Left renal pelvis (tissue), 4 donors: ENCODE measurements around the gene AVL9. TPM values are rescaled to one million over a fixed set of nuclear protein-coding genes. Genes with fewer than 3 reads are reported as not detected.
"Not testable (repeated sequence)": the region's sequence is repeated elsewhere in the genome, so short reads cannot be mapped to it uniquely, and the experiment has no call there.

Experiments
- DNase-seq, 4 donors: peaks; one replicate each; pipeline ENCODE4 v3.0.0-alpha.2; 2013; ENCODE audit warnings: low read depth in 4 of 4, low spot score in 3 of 4
- polyA plus RNA-seq, 4 donors: library from polyadenylated mRNA; unstranded; fragments of 120-200 nt; gene quantifications; one replicate each; pipeline ENCODE4 v1.2.1, GENCODE V29; 2013; ENCODE audit not compliant: insufficient read length in 4 of 4

AVL9 gene
- polyA plus RNA-seq, 4 donors: 18.3 to 33.6 (median 28.6) TPM

DNA sequence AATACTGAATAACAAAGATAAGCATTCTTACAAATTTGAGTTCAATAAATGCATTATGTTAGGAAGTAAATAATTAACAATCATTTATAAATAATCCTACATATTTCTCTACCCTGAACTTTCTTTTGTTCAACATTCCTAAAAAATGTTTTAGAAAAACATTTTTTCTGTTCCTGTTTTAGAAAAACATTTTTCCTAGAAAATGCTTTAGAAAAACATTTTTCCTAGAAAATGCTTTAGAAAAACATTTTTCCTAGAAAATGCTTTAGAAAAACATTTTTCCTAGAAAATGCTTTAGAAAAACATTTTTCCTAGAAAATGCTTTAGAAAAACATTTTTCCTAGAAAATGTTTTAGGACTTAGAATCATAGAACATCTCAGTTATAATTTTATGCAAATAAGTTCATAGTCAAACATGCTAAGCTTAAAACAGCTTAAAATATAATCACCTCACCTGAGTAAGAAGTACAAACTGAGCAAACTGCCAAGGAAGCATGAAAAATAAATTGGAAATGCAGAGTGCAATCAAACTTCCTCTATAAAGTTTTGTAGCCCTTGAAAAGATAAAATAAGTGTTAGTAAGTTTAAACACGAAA, 139.6 kb downstream of the AVL9 start:
- not testable (repeated sequence) for DNase-seq

DNA sequence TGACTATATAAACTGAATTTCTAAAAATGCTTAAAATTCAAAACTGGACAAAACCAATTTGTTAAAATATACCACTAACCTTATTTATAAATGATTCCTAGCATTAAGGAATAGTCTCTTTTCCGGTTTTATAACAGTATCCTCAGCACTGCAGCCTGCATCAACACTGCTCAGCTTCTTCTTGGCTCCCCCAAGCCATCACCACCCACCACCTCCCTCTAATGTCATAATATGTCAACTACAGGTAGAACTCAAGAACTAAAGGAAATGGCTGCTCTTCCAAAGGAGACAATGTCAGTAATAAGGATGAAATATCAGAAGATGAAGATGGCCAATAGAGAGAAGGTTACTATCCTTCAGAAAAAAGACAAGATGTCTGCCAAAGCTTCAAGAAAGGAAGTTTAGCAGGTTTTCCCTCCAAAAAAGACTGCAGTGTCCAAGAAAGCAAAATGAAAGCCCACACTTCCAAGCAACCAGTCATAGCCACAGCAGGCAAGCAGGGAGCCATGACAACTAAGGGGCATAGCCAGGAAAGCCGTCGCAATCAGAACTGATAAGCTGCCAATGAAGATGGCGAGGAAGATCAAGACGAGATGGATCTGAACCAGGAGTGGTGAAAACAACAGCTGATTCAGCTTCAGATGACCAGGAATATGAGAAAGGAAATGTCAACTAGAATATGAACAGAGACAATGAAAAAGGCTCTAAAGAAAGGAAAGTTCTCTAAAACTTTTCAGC, 141.6 kb downstream of the AVL9 start:
- DNase-seq: not testable (repeated sequence)

- DNase-seq: not testable (repeated sequence)
These were observed 142.3 kb downstream of the AVL9 start for GRCh38 chr7:32637611-32638010.

Other genes starting within 250 kb of the AVL9 start
- gene LSM5, start 5.1 kb upstream of the AVL9 start, polyA plus RNA-seq: 100 to 1,000 TPM in 1 of 4 donors, 10 to 100 TPM in 3; 80.6 to 110 (median 88.7) TPM